Thymus (tissue), 11 donors: ENCODE measurements around the gene AKAP13. TPM values are rescaled to one million over a fixed set of nuclear protein-coding genes. Genes with fewer than 3 reads are reported as not detected.

Source experiments
- DNase-seq, 9 donors: peaks; one replicate each; pipeline ENCODE4 v3.0.0-alpha.2; 2013; ENCODE audit warnings: low spot score in 9 of 9, low read depth in 6 of 9, missing footprints in 1 of 9
- H3K27ac ChIP-seq, 2 donors: one replicate each; pipeline ENCODE4 v1.5.1; 2013; ENCODE audit warnings: control low read depth in 1 of 2, low read depth in 1 of 2, low read length in 1 of 2, mild to moderate bottlenecking in 1 of 2, moderate library complexity in 1 of 2
- H3K27me3 ChIP-seq, 2 donors: one replicate each; pipeline ENCODE4 v1.5.1; 2013; ENCODE audit warnings: low read length in 1 of 2; ENCODE audit not compliant: control insufficient read depth in 2 of 2, insufficient read depth in 1 of 2
- H3K36me3 ChIP-seq, 2 donors: one replicate each; pipeline ENCODE4 v1.5.1; 2013; ENCODE audit warnings: low read length in 1 of 2, mild to moderate bottlenecking in 1 of 2, moderate library complexity in 1 of 2; ENCODE audit not compliant: control insufficient read depth in 2 of 2, insufficient read depth in 2 of 2
- H3K4me1 ChIP-seq, 2 donors: one replicate each; pipeline ENCODE4 v1.5.1; 2013; ENCODE audit warnings: low read length in 2 of 2; ENCODE audit not compliant: control insufficient read depth in 2 of 2, insufficient read depth in 2 of 2
- H3K4me3 ChIP-seq, 2 donors: one replicate each; pipeline ENCODE4 v1.5.1; 2013; ENCODE audit warnings: low read length in 2 of 2, control low read depth in 1 of 2, mild to moderate bottlenecking in 1 of 2
- H3K9me3 ChIP-seq, 2 donors: one replicate each; pipeline ENCODE4 v1.5.1; 2013; ENCODE audit warnings: low read length in 1 of 2, mild to moderate bottlenecking in 1 of 2; ENCODE audit not compliant: control insufficient read depth in 2 of 2, insufficient read depth in 1 of 2
- WGBS: extraction: QIAGEN DNeasy Blood & Tissue Kit; methylation state at CpG from one replicate; pipeline ENCODE4 v1.1.7; 2013; 5-methylcytosine and 5-hydroxymethylcytosine counted together
- polyA plus RNA-seq: library from polyadenylated mRNA; stranded (reverse); fragments of 200-250 nt; gene quantifications from one replicate; pipeline ENCODE4 v1.2.3, GENCODE V29; 2013
- total RNA-seq: library from RNA; stranded (reverse); fragments of 120-200 nt; gene quantifications from one replicate; pipeline ENCODE4 v1.2.4, GENCODE V29; 2013
- donor health status: healthy.

AKAP13 gene
- total and polyA plus RNA-seq, 2 donors: 49.8 to 63.8 TPM

- WGBS: 96% methylated on average over 4 of the region's 4 CpGs
- Histone ChIP-seq H3K9me3 (no peaks in the 10 kb centered on the region), H3K4me1 (no peaks in the 10 kb centered on the region)
Observed at GRCh38 chr15:85389772-85390171, 9.4 kb downstream of the AKAP13 start.

DNA sequence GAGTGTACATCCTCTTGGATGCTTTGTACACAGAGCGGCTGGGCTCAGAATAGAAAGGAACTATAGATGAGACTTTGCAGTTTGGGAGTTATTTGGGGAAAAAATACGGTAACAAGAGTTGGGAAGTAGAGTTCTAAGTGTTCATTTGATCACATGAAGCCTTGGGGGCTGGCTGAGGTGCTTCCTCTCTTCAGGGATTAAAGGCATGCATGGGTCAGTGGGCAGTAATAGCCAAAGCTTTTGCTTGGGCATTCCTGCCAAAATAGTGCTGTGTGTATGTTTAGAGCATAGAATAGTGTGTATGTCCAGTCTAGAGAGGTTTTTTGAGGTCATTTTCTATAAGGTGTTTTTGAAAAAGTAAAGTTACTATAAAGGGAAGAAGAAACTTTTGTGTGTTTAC is 12.8 kb downstream of the AKAP13 start:
- no peaks in the 10 kb centered on the region for H3K9me3 ChIP-seq
- no peak overlapping the region for H3K4me3 ChIP-seq
- no peak overlapping the region for H3K27ac ChIP-seq
- no peak for DNase-seq
- H3K27me3 ChIP-seq: no peaks in the 10 kb centered on the region
- WGBS: 97% methylated on average over 2 of the region's 2 CpGs
- no peaks in the 10 kb centered on the region for H3K36me3 ChIP-seq
- no peaks in the 10 kb centered on the region for H3K4me1 ChIP-seq

More at GRCh38 chr15:85389772-85390171, 9.4 kb downstream of the AKAP13 start:
- Histone ChIP-seq H3K27me3 (no peaks in the 10 kb centered on the region), H3K27ac (no peak overlapping the region), H3K4me3 (no peak overlapping the region), H3K36me3 (no peaks in the 10 kb centered on the region)
- no peak for DNase-seq

DNA sequence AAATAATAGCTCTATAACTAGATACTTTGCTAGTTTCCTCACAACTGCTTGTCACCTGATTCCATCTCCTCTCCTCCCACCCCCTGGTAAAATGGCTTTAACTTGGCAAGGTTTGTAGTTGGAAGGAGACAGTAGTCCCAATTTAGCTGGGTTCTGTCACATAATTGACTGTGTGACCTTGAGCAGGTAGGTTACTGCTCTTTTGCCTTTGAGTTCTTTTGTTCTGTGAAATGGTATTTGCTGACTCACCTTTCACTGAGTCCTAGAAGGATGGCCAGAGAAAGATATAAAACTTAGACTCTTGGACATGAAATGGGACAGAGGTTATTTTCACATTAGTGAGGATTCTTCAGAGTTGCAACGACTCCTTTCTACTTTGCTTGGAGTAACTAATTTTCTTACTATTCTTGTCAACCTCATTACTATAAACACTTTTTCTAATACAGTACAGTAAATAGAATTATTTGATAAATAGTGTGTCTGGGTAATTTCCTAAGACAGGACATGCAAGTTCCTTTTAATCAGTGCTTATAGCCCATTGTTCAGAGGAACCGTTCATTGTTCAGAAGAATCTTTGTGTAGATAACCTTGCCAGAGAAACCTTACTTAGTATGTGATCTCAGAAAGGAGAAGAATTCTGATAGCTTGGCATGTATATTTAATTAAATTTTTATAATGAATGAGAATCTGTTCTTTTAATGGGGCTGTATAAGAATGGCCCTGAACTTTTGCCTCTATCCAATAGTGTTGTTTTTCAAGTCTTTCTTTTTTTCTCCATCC is 14.3 kb downstream of the AKAP13 start:
- Histone ChIP-seq H3K27ac (no peak overlapping the region), H3K27me3 (no peaks in the 10 kb centered on the region), H3K9me3 (no peaks in the 10 kb centered on the region), H3K36me3 (no peaks in the 10 kb centered on the region), H3K4me1 (no peaks in the 10 kb centered on the region), H3K4me3 (no peak overlapping the region)
- DNase-seq: no peak
- WGBS: 97% methylated on average over 2 of the region's 2 CpGs

DNA sequence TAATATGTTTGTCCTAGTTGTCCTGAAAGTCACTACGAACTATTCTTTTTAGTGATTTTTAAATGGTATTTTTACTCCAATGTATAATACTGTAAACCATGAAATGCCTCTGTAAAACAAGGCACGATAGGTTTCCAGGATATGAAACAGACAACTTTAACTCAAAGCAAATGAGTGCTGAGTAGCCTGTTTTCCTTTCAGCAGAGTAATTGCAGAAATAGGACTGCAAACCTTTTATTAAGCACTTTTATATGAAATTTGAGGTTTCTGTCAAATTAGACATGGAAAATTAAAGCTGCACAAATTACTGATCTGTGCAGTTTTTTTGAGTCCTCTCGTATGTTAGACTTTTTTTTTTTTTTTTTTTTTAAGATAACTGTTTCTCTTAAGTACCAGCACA is 16.2 kb downstream of the AKAP13 start:
- no peak overlapping the region for H3K27ac ChIP-seq
- H3K4me3 ChIP-seq: no peak overlapping the region
- H3K36me3 ChIP-seq: no peaks in the 10 kb centered on the region
- no peaks in the 10 kb centered on the region for H3K4me1 ChIP-seq
- no peaks in the 10 kb centered on the region for H3K27me3 ChIP-seq
- no peak for DNase-seq
- 93% methylated on average over 3 of the region's 3 CpGs for WGBS
- H3K9me3 ChIP-seq: no peaks in the 10 kb centered on the region

DNA sequence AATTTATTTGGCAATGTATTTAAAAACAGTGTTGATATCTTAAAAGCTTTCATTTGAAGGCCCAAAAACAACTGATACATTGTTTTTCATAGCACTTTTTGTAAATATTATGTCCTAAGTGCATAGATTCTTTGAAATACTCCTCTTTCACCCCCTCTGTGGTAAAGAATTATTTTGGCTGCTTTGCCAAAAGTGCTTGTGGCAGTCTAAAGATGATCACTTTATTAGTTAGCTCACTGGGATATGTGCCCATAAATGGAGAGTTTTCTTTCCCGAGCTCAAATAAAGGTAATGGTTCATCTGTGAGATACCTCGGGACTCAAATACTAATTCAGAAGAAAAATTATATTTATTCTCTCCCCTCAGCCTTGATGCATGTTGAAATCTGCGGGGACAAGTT is 16.7 kb downstream of the AKAP13 start:
- WGBS: 80% methylated on average over 3 of the region's 3 CpGs
- DNase-seq: no peak
- no peaks in the 10 kb centered on the region for H3K27me3 ChIP-seq
- no peaks in the 10 kb centered on the region for H3K9me3 ChIP-seq
- H3K36me3 ChIP-seq: no peaks in the 10 kb centered on the region
- no peak overlapping the region for H3K27ac ChIP-seq
- H3K4me3 ChIP-seq: no peak overlapping the region
- H3K4me1 ChIP-seq: peaks cover 0 to 4% of the 10 kb centered on the region in 2 donors

- 82% methylated on average over 3 of the region's 3 CpGs for WGBS
- peaks cover 0 to 5% of the 10 kb centered on the region in 2 donors for H3K4me1 ChIP-seq
- no peak overlapping the region for H3K4me3 ChIP-seq
- no peaks in the 10 kb centered on the region for H3K36me3 ChIP-seq
- no peaks in the 10 kb centered on the region for H3K9me3 ChIP-seq
- DNase-seq: no peak
- no peaks in the 10 kb centered on the region for H3K27me3 ChIP-seq
- H3K27ac ChIP-seq: no peak overlapping the region
Observed at GRCh38 chr15:85397926-85398325, 17.5 kb downstream of the AKAP13 start.

GRCh38 chr15:85398822-85399221 is 18.4 kb downstream of the AKAP13 start:
- H3K9me3 ChIP-seq: no peaks in the 10 kb centered on the region
- H3K4me3 ChIP-seq: no peak overlapping the region
- no peaks in the 10 kb centered on the region for H3K36me3 ChIP-seq
- H3K4me1 ChIP-seq: peaks cover 0 to 7% of the 10 kb centered on the region in 2 donors
- WGBS: 95% methylated on average over 2 of the region's 2 CpGs
- no peak for DNase-seq
- no peak overlapping the region for H3K27ac ChIP-seq
- no peaks in the 10 kb centered on the region for H3K27me3 ChIP-seq

DNA sequence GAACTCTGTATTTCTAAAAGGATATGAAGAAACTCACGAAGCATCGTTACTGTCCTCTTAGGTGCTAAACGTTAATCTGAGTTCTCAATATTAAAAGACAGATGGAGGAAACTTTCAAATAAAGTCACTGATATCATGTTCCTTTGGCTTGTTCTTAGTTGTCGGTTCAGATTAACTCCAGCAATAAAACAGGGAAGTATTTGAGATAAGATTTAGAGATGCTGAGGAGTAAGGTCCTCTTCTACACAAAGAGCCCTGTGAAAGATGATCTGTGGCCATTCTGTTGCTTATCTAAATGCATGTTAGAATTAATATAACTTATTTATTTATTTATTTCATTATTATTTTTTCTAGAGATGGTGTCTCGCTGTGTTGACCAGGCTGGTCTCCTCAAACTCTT is 19.2 kb downstream of the AKAP13 start:
- 96% methylated on average over 5 of the region's 5 CpGs for WGBS
- H3K4me3 ChIP-seq: no peak overlapping the region
- H3K27ac ChIP-seq: no peak overlapping the region
- no peaks in the 10 kb centered on the region for H3K36me3 ChIP-seq
- no peaks in the 10 kb centered on the region for H3K9me3 ChIP-seq
- DNase-seq: no peak
- no peaks in the 10 kb centered on the region for H3K27me3 ChIP-seq
- H3K4me1 ChIP-seq: peaks cover 1 to 7% of the 10 kb centered on the region in 2 donors

DNA sequence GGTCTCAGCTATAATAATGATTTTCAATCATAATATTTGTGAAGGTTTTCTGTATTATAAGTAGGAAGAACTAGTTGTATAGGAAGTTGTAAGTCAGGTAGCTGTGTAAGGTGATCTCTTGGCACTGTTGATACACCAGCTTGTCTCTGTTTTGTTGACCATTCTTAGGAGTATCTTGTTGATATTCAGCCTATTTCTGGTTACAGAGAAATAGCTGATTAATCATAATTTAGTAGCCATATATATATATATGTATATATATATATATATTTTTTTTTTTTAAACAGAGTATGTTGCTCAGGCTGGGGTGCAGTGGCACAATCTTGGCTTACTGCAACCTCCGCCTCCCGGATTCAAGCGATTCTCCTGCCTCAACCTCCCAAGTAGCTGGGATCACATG is 20.2 kb downstream of the AKAP13 start:
- Histone ChIP-seq H3K36me3 (no peaks in the 10 kb centered on the region), H3K27me3 (no peaks in the 10 kb centered on the region), H3K4me1 (peaks cover 3 to 7% of the 10 kb centered on the region in 2 donors), H3K27ac (no peak overlapping the region), H3K9me3 (no peaks in the 10 kb centered on the region), H3K4me3 (no peak overlapping the region)
- WGBS: 100% methylated on average over 3 of the region's 3 CpGs
- DNase-seq: no peak
